HepG2 (cell line): ENCODE data around the gene ASH1L. TPM values are rescaled to one million over a fixed set of nuclear protein-coding genes. Genes with fewer than 3 reads are reported as not detected.

Source experiments
- ATAC-seq: fragments of 200-7000 bp; cut with Tn5 transposase; 3 replicates; pipeline ENCODE4 v1.9.1; 2020; ENCODE audit warnings: mild to moderate bottlenecking, moderate library complexity
- BruUV-seq: library from RNA; stranded (reverse); fragments of 400-500 nt; replicated peaks from 2 replicates; lab custom pipeline; 2021; lab: Mats Ljungman, UMichigan
- CTCF ChIA-PET: fragments of 300-600 bp; formaldehyde crosslinking; extraction: SDS; loops from one replicate; lab custom pipeline; 2021; ENCODE audit warnings: low total read pairs, inconsistent platforms, low intra/inter-chr PET ratio; lab: Yijun Ruan, JAX
- POLR2A ChIA-PET: fragments of 350-600 bp; sonication (Branson Sonifier 250); formaldehyde crosslinking; loops from one replicate; lab custom pipeline; 2020; ENCODE audit warnings: antibody characterized with exemption, inconsistent platforms; lab: Yijun Ruan, JAX
- DNase-seq: peaks from one replicate; pipeline ENCODE4 v3.0.0-alpha.2; 2015; ENCODE audit warnings: low spot score
- FAIRE-seq: peaks from 3 replicates; lab custom pipeline; 2011; peaks lifted over from hg19 to GRCh38; lab: Jason Lieb, UNC
- H2AFZ ChIP-seq: one replicate; pipeline ENCODE4 v1.6.1; 2011; ENCODE audit warnings: low read length, inconsistent platforms
- H3K27ac ChIP-seq: fragments of 300-600 bp; 3 replicates; pipeline ENCODE4 v1.8.0; 2011; ENCODE audit warnings: mixed run types, mild to moderate bottlenecking, mixed read lengths, low read length, inconsistent platforms; ENCODE audit not compliant: insufficient read depth; ENCODE audit errors: extremely low read length
- H3K27me3 ChIP-seq, 2 experiments: fragments of 200-600 bp in 1 of 2; 2 replicates in 1 of 2; 3 replicates in 1 of 2; pipeline versions ENCODE4 v1.6.0 to v1.8.0; 2011; ENCODE audit warnings: low read length in 2 of 2, mild to moderate bottlenecking in 2 of 2, moderate library complexity in 2 of 2, inconsistent platforms in 1 of 2; ENCODE audit not compliant: insufficient read depth in 2 of 2, control insufficient read depth in 1 of 2
- H3K36me3 ChIP-seq, 2 experiments: fragments of 200-600 bp in 1 of 2; replicated peaks in 1 of 2; 2 replicates in 1 of 2; 3 replicates in 1 of 2; pipeline versions ENCODE4 v1.5.1 to v1.8.0; 2011; ENCODE audit warnings: low read length in 2 of 2, inconsistent platforms in 1 of 2; ENCODE audit not compliant: insufficient read depth in 2 of 2, control insufficient read depth in 1 of 2
- H3K4me1 ChIP-seq: 2 replicates; pipeline ENCODE4 v1.5.1; 2012; ENCODE audit warnings: low read length, inconsistent platforms; ENCODE audit not compliant: insufficient read depth
- H3K4me2 ChIP-seq: 2 replicates; pipeline ENCODE4 v1.6.0; 2011; ENCODE audit warnings: low read depth, low read length, inconsistent platforms
- H3K4me3 ChIP-seq, 3 experiments: fragments of 200-600 bp in 1 of 3; sonication (generic), shearing (Covaris generic) in 1 of 3; replicated peaks in 1 of 3; 2 replicates each; pipeline ENCODE4 v1.5.1; 2011 to 2016; ENCODE audit warnings: low read length in 3 of 3, inconsistent platforms in 2 of 3, low read depth in 2 of 3, mild to moderate bottlenecking in 2 of 3, control low read depth in 1 of 3, mixed read lengths in 1 of 3; ENCODE audit not compliant: insufficient read depth in 1 of 3
- H3K79me2 ChIP-seq: one replicate; pipeline ENCODE4 v1.6.1; 2011; ENCODE audit warnings: low read length, inconsistent platforms; ENCODE audit not compliant: insufficient read depth
- H3K9ac ChIP-seq: 2 replicates; pipeline ENCODE4 v1.6.0; 2011; ENCODE audit warnings: mild to moderate bottlenecking, low read depth, low read length, inconsistent platforms; ENCODE audit not compliant: insufficient read depth
- H3K9me3 ChIP-seq: 2 replicates; pipeline ENCODE4 v1.5.1; 2012; ENCODE audit warnings: mild to moderate bottlenecking, low read length
- H4K20me1 ChIP-seq: 2 replicates; pipeline ENCODE4 v1.6.0; 2011; ENCODE audit warnings: inconsistent platforms, mild to moderate bottlenecking, low read length, moderate library complexity; ENCODE audit not compliant: insufficient read depth
- ESRRA ChIP-seq: sonication (generic); formaldehyde crosslinking; IDR thresholded peaks from 2 replicates; pipeline ENCODE4 v1.5.1; 2020; ENCODE audit warnings: mild to moderate bottlenecking, low read depth, missing genetic modification reagents
- FOSL2 ChIP-seq: sonication (generic); formaldehyde crosslinking; IDR thresholded peaks from 2 replicates; pipeline ENCODE4 v1.4.0; 2020; ENCODE audit warnings: missing genetic modification reagents
- FOXC1 ChIP-seq: sonication (generic); formaldehyde crosslinking; IDR thresholded peaks from 2 replicates; pipeline ENCODE4 v1.8.0; 2022; ENCODE audit warnings: mild to moderate bottlenecking, missing genetic modification reagents, borderline replicate concordance
- HDAC1 ChIP-seq: sonication (generic); formaldehyde crosslinking; IDR thresholded peaks from 2 replicates; pipeline ENCODE4 v1.5.1; 2020; ENCODE audit warnings: mild to moderate bottlenecking, missing genetic modification reagents
- KLF6 ChIP-seq: IDR thresholded peaks from 2 replicates; pipeline ENCODE4 v1.8.0; 2016; ENCODE audit warnings: missing biosample characterization, missing genetic modification reagents
- MAZ ChIP-seq, 2 experiments: sonication (generic) in 1 of 2; formaldehyde crosslinking in 1 of 2; IDR thresholded peaks; 2 replicates each; pipeline versions ENCODE4 v1.5.0 to v1.6.1; 2012 to 2020; ENCODE audit warnings: low read depth in 2 of 2, mild to moderate bottlenecking in 2 of 2, borderline replicate concordance in 1 of 2, improper control_type of control experiment in 1 of 2, low read length in 1 of 2, missing genetic modification reagents in 1 of 2, moderate library complexity in 1 of 2
- MEIS1 ChIP-seq: sonication (generic); formaldehyde crosslinking; IDR thresholded peaks from 2 replicates; pipeline ENCODE4 v1.9.0; 2021; ENCODE audit warnings: mild to moderate bottlenecking, missing genetic modification reagents, moderate library complexity, borderline replicate concordance
- ZNF367 ChIP-seq: sonication (generic); formaldehyde crosslinking; IDR thresholded peaks from 2 replicates; pipeline ENCODE4 v1.4.0; 2020; ENCODE audit warnings: missing genetic modification reagents, borderline replicate concordance
- whole genome bisulfite sequencing: methylation state at CpG from one replicate; pipeline ENCODE4 v1.1.6; 2017; ENCODE audit warnings: low lambda C conversion rate; 5-methylcytosine and 5-hydroxymethylcytosine counted together
- in situ Hi-C: cut with HindIII; loops from 2 replicates; pipeline ENCODE4 v1.10.0; 2017; ENCODE audit warnings: low pct_unique_long_range_greater_than_20kb; ENCODE audit not compliant: extremely low pct_ligation_motif_present
- intact Hi-C: fragments of 100-400 bp; cut with micrococcal nuclease; formaldehyde crosslinking; loops from one replicate; pipeline ENCODE4 v1.10.0; 2022; ENCODE audit not compliant: unreplicated experiment
- polyA plus RNA-seq, 8 experiments: library from polyadenylated mRNA; depleted of rRNA in 3 of 8; stranded (reverse) in 7 of 8; unstranded in 1 of 8; fragments of >200 nt; fragmentation: Illumina TruSeq in 4 of 8; extraction: Trizol in 4 of 8; gene quantifications; 2 replicates each; pipeline versions ENCODE4 v1.2.1 to v1.2.3, GENCODE V29; 2011 to 2016; ENCODE audit warnings: low read depth in 4 of 8, missing spikeins in 1 of 8, mixed read lengths in 1 of 8; ENCODE audit not compliant: insufficient read depth in 1 of 8
- total RNA-seq, 5 experiments: library from RNA; depleted of rRNA; stranded (reverse); fragments of >200 nt; fragmentation: Illumina TruSeq; extraction: Trizol; gene quantifications; 2 replicates each; pipeline ENCODE4 v1.2.3, GENCODE V29; 2016; ENCODE audit warnings: low read depth in 1 of 5
- TF ChIP-seq, protein P1 (sequence below): sonication (generic); formaldehyde crosslinking; IDR thresholded peaks from 2 replicates; pipeline ENCODE4 v1.5.1; 2020; ENCODE audit warnings: mild to moderate bottlenecking, missing genetic modification reagents, borderline replicate concordance
- TF ChIP-seq, protein P2 (sequence below): sonication (generic); formaldehyde crosslinking; IDR thresholded peaks from 2 replicates; pipeline ENCODE4 v1.5.0; 2020; ENCODE audit warnings: missing genetic modification reagents

ASH1L gene
- total and polyA plus RNA-seq, 2 of the 13 experiments (the other 11 are each of a cell fraction or from before 2014, with no cell fraction given), result 10.2 to 15.3 TPM

DNA sequence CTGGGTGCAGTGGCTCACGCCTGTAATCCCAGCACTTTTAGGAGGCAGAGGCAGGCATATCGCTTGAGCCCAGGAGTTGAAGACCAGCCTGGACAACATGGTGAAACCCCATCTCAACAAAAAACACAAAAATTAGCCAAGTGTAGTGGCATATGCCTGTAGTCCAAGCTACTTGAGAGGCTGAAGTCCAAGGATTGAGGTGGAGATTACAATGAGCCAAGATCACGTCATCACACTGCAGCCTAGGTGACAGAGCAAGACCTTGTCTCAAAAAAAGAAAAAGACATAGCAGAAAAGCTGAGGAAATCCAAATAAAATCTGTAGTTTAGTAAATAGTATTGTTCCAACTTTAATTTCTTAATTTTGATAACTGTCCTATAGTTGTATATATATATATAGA, 11.5 kb upstream of the ASH1L start:
- intact Hi-C loops, result no loop called here
- TF ChIP-seq FOSL2 (CRISPR knock-in tag), result no peak
- ChIA-PET POLR2A (no interaction called here), CTCF (no interaction called here)
- Histone ChIP-seq H3K79me2 (peaks cover 4% of the 10 kb centered on the region), H2AFZ (no peak overlapping the region), H4K20me1 (no peaks in the 10 kb centered on the region), H3K9me3 (no peaks in the 10 kb centered on the region), H3K4me1 (no peaks in the 10 kb centered on the region; the same call in 1 of the 2 replicates), H3K27me3 (no peaks in the 10 kb centered on the region), H3K9ac (no peak overlapping the region), H3K36me3 (peaks cover 0 to 3% of the 10 kb centered on the region in 2 experiments; a peak in 1 of 5 replicates), H3K4me3 (no peak overlapping the region), H3K4me2 (no peak overlapping the region), H3K27ac (no peak overlapping the region)
- FAIRE-seq, result no peak
- in situ Hi-C loops, result no loop called here
- 85% methylated on average over 3 of the region's 3 CpGs for WGBS
- no peak for DNase-seq
- no TSS peak for BruUV-seq
- no peak for ATAC-seq

DNA sequence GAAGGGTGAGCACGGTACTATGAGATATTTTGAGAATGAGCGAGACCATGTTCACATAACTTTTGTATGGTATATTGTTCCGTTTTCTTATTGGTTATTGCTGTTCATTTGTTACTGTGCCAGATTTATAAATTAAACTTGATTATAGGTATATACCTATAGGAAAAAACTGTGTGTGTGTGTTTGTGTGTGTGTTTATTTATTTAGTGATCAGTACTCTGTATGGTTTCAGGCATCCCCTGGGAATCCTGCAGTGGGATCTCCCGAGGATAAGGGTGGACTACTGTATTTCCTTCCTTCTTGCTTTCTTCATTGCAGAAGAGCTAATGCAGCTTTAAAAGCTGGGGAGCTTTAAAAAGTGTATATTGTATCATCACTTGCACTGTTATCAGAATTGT, 8.0 kb upstream of the ASH1L start:
- Histone ChIP-seq H3K27me3 (no peaks in the 10 kb centered on the region), H3K27ac (no peak overlapping the region), H3K4me2 (no peak overlapping the region), H3K9ac (no peak overlapping the region), H3K4me3 (no peak overlapping the region), H3K9me3 (no peaks in the 10 kb centered on the region), H4K20me1 (peaks cover 2% of the 10 kb centered on the region; the same call in 1 of the 2 replicates), H3K36me3 (peaks cover 0 to 8% of the 10 kb centered on the region in 2 experiments; a peak in 1 of 5 replicates), H3K4me1 (no peaks in the 10 kb centered on the region; the same call in 1 of the 2 replicates), H3K79me2 (peaks cover 12% of the 10 kb centered on the region), H2AFZ (no peak overlapping the region)
- in situ Hi-C loops, result no loop called here
- BruUV-seq, result no TSS peak
- FAIRE-seq (no peak), ATAC-seq (no peak), DNase-seq (no peak)
- ChIA-PET POLR2A (interaction anchor here (1.4 kb wide), 1 partner anchor 8 kb away, joined by 3 read pairs; the partner anchor contains the start of gene ASH1L), CTCF (no interaction called here)
- WGBS, result 94% methylated on average over 4 of the region's 4 CpGs
- intact Hi-C loops, result no loop called here
- TF ChIP-seq FOXC1 (CRISPR knock-in tag) (no peak), HDAC1 (no peak), ESRRA (CRISPR knock-in tag) (no peak), ZNF367 (CRISPR knock-in tag) (no peak), MEIS1 (no peak), KLF6 (CRISPR knock-in tag) (no peak), MAZ (IDR thresholded peaks at IDR 0.05; ENCODE audit: borderline replicate concordance, low read depth, low read length) (no peak), MAZ (CRISPR knock-in tag; IDR thresholded peaks at IDR 0.05; ENCODE audit: low read depth) (no peak)
- TF ChIP-seq, protein P1, sequence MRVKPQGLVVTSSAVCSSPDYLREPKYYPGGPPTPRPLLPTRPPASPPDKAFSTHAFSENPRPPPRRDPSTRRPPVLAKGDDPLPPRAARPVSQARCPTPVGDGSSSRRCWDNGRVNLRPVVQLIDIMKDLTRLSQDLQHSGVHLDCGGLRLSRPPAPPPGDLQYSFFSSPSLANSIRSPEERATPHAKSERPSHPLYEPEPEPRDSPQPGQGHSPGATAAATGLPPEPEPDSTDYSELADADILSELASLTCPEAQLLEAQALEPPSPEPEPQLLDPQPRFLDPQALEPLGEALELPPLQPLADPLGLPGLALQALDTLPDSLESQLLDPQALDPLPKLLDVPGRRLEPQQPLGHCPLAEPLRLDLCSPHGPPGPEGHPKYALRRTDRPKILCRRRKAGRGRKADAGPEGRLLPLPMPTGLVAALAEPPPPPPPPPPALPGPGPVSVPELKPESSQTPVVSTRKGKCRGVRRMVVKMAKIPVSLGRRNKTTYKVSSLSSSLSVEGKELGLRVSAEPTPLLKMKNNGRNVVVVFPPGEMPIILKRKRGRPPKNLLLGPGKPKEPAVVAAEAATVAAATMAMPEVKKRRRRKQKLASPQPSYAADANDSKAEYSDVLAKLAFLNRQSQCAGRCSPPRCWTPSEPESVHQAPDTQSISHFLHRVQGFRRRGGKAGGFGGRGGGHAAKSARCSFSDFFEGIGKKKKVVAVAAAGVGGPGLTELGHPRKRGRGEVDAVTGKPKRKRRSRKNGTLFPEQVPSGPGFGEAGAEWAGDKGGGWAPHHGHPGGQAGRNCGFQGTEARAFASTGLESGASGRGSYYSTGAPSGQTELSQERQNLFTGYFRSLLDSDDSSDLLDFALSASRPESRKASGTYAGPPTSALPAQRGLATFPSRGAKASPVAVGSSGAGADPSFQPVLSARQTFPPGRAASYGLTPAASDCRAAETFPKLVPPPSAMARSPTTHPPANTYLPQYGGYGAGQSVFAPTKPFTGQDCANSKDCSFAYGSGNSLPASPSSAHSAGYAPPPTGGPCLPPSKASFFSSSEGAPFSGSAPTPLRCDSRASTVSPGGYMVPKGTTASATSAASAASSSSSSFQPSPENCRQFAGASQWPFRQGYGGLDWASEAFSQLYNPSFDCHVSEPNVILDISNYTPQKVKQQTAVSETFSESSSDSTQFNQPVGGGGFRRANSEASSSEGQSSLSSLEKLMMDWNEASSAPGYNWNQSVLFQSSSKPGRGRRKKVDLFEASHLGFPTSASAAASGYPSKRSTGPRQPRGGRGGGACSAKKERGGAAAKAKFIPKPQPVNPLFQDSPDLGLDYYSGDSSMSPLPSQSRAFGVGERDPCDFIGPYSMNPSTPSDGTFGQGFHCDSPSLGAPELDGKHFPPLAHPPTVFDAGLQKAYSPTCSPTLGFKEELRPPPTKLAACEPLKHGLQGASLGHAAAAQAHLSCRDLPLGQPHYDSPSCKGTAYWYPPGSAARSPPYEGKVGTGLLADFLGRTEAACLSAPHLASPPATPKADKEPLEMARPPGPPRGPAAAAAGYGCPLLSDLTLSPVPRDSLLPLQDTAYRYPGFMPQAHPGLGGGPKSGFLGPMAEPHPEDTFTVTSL (CRISPR knock-in tag), result no peak
- TF ChIP-seq, protein P2, sequence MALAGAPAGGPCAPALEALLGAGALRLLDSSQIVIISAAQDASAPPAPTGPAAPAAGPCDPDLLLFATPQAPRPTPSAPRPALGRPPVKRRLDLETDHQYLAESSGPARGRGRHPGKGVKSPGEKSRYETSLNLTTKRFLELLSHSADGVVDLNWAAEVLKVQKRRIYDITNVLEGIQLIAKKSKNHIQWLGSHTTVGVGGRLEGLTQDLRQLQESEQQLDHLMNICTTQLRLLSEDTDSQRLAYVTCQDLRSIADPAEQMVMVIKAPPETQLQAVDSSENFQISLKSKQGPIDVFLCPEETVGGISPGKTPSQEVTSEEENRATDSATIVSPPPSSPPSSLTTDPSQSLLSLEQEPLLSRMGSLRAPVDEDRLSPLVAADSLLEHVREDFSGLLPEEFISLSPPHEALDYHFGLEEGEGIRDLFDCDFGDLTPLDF (CRISPR knock-in tag), result no peak
